ENCODE results near the gene RAB31. TPM values are rescaled to one million over a fixed set of nuclear protein-coding genes. Genes with fewer than 3 reads are reported as not detected.

Gene RAB31
- total and polyA plus RNA-seq, 2 of the 13 experiments (the other 11 are each of a cell fraction or from before 2014, with no cell fraction given): 1.1 to 1.7 TPM

DNA sequence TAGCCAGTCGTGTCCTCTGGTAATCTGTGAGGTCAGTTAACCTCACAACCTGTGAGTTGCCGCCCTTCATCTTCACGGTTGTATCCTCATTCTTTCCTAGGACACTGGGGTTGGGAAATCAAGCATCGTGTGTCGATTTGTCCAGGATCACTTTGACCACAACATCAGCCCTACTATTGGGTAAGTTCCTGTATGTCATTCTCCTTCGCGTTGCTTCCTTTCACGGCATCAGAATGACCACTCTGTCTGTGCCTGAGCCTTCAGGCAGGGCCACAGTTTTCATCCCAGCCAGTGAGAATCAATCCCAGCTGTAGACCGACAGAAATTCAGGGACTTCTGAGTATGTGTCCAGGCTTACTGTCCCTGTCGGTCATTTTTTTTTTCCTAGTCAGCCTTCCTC lies 67.1 kb downstream of the RAB31 start (continued):
- TF ChIP-seq ZNF510 (CRISPR knock-in tag; IDR thresholded peaks at IDR 0.05; ENCODE audit: low read depth): no peak
- no peak for TF ChIP-seq SALL1 (CRISPR knock-in tag; IDR thresholded peaks at IDR 0.05)
- no peak for TF ChIP-seq ZNF567 (CRISPR knock-in tag; IDR thresholded peaks at IDR 0.05; ENCODE audit: borderline replicate concordance)
- TF ChIP-seq, protein P1, sequence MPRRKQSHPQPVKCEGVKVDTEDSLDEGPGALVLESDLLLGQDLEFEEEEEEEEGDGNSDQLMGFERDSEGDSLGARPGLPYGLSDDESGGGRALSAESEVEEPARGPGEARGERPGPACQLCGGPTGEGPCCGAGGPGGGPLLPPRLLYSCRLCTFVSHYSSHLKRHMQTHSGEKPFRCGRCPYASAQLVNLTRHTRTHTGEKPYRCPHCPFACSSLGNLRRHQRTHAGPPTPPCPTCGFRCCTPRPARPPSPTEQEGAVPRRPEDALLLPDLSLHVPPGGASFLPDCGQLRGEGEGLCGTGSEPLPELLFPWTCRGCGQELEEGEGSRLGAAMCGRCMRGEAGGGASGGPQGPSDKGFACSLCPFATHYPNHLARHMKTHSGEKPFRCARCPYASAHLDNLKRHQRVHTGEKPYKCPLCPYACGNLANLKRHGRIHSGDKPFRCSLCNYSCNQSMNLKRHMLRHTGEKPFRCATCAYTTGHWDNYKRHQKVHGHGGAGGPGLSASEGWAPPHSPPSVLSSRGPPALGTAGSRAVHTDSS (CRISPR knock-in tag; conservative IDR thresholded peaks at IDR 0.05): no peak
- TF ChIP-seq, protein P2, sequence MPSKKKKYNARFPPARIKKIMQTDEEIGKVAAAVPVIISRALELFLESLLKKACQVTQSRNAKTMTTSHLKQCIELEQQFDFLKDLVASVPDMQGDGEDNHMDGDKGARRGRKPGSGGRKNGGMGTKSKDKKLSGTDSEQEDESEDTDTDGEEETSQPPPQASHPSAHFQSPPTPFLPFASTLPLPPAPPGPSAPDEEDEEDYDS (CRISPR knock-in tag; IDR thresholded peaks at IDR 0.05): no peak
- no peak for TF ChIP-seq ZBTB42 (CRISPR knock-in tag; IDR thresholded peaks at IDR 0.05)
- no peak for TF ChIP-seq SMC3 (IDR thresholded peaks at IDR 0.05; ENCODE audit: low read length)
- TF ChIP-seq ZNF781 (CRISPR knock-in tag; IDR thresholded peaks at IDR 0.05; ENCODE audit: borderline replicate concordance, not compliant biosample characterization): no peak

DNA sequence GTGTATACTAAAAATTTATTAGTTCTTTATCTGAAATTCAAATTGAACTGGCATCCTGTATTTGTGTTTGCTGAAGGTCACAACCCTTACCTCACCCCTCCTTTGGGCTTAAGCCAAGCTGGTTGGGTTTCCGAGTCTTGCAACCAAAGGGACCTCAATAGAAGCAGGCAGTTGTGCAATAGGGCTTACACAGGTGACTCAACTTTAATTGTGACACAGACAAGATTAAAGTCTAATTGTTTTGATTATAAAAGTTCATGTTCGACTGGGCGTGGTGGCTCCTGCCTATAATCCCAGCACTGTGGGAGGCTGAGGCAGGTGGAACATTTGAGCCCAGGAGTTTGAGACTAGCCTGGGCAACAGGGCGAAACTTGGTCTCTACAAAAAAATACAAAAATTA lies 71.5 kb downstream of the RAB31 start:
- ATAC-seq: no peak
- no peaks in the 10 kb centered on the region for H3K36me3 ChIP-seq (replicated peaks in 1 of 2; ENCODE audit: control insufficient read depth in 1 of 2, insufficient read depth in 2 of 2, low read length in 2 of 2)
- ChIA-PET CTCF (ENCODE audit: low intra/inter-chr PET ratio, low total read pairs) (no interaction called here), POLR2A (interaction anchor here (1.0 to 1.4 kb wide), 2 partner anchors 24 to 134 kb away, joined by 3 read pairs; partner anchors contain the start of gene VAPA)
- FAIRE-seq: peak; percentile 58
- H3K4me3 ChIP-seq (replicated peaks in 1 of 3; ENCODE audit: insufficient read depth in 1 of 3, low read depth in 2 of 3, low read length in 3 of 3): no peak overlapping the region
- peaks cover 13% of the 10 kb centered on the region for H3K4me1 ChIP-seq (ENCODE audit: insufficient read depth, low read length)
- no peak overlapping the region for H3K27ac ChIP-seq (ENCODE audit: extremely low read length, insufficient read depth, low read length)
- intact Hi-C loops (cut with micrococcal nuclease; ENCODE audit: unreplicated experiment): loop anchor here (10.0 kb wide), 1 partner anchor 205 kb away; no protein-coding TSS in a partner anchor
- H3K4me2 ChIP-seq (ENCODE audit: low read depth, low read length): no peak overlapping the region
- WGBS (ENCODE audit: low lambda C conversion rate): 23% methylated on average over 4 of the region's 4 CpGs
- H3K27me3 ChIP-seq (ENCODE audit: control insufficient read depth in 1 of 2, insufficient read depth in 2 of 2, low read length in 2 of 2): no peaks in the 10 kb centered on the region
- H3K9me3 ChIP-seq (ENCODE audit: low read length): no peaks in the 10 kb centered on the region
- peak; percentile 57 for DNase-seq (ENCODE audit: low spot score)
- H3K9ac ChIP-seq (ENCODE audit: insufficient read depth, low read depth, low read length): no peak overlapping the region
- no peaks in the 10 kb centered on the region for H4K20me1 ChIP-seq (ENCODE audit: insufficient read depth, low read length)
- BruUV-seq (replicated peaks): no TSS peak
- in situ Hi-C loops (cut with HindIII; ENCODE audit: extremely low pct_ligation_motif_present, low pct_unique_long_range_greater_than_20kb): no loop called here
- no peak overlapping the region for H2AFZ ChIP-seq (ENCODE audit: low read length)
- H3K79me2 ChIP-seq (ENCODE audit: insufficient read depth, low read length): no peaks in the 10 kb centered on the region
- TF ChIP-seq ZNF678 (CRISPR knock-in tag; IDR thresholded peaks at IDR 0.05) (no peak), HDAC2 (CRISPR knock-in tag; IDR thresholded peaks at IDR 0.05) (no peak), ZNF460 (CRISPR knock-in tag; IDR thresholded peaks at IDR 0.05; ENCODE audit: borderline replicate concordance) (no peak), IKZF1 (IDR thresholded peaks at IDR 0.05) (no peak), FOXA1 (IDR thresholded peaks at IDR 0.05) (no peak), FOXA1 (CRISPR knock-in tag; IDR thresholded peaks at IDR 0.05) (no peak), ZNF615 (CRISPR knock-in tag; IDR thresholded peaks at IDR 0.05; ENCODE audit: borderline replicate concordance) (no peak), SALL2 (CRISPR knock-in tag; IDR thresholded peaks at IDR 0.05) (no peak), SOX6 (IDR thresholded peaks at IDR 0.05) (no peak), SOX6 (CRISPR knock-in tag; IDR thresholded peaks at IDR 0.05) (peak; percentile 32; the same call in 1 of the 2 replicates), MBNL3 (CRISPR knock-in tag; conservative IDR thresholded peaks at IDR 0.05) (no peak), NFIC (IDR thresholded peaks at IDR 0.05; ENCODE audit: low read length) (no peak), ZSCAN25 (CRISPR knock-in tag; IDR thresholded peaks at IDR 0.05) (peak; percentile 74), SMARCE1 (IDR thresholded peaks at IDR 0.05; ENCODE audit: borderline replicate concordance) (no peak), TARDBP (CRISPR knock-in tag; IDR thresholded peaks at IDR 0.05) (no peak), GATAD2A (CRISPR knock-in tag; IDR thresholded peaks at IDR 0.05) (peak; percentile 68)
- TF ChIP-seq, protein P3, sequence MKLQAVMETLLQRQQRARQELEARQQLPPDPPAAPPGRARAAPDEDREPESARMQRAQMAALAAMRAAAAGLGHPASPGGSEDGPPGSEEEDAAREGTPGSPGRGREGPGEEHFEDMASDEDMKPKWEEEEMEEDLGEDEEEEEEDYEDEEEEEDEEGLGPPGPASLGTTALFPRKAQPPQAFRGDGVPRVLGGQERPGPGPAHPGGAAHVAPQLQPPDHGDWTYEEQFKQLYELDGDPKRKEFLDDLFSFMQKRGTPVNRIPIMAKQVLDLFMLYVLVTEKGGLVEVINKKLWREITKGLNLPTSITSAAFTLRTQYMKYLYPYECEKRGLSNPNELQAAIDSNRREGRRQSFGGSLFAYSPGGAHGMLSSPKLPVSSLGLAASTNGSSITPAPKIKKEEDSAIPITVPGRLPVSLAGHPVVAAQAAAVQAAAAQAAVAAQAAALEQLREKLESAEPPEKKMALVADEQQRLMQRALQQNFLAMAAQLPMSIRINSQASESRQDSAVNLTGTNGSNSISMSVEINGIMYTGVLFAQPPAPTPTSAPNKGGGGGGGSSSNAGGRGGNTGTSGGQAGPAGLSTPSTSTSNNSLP (IDR thresholded peaks at IDR 0.05; ENCODE audit: low read depth, low read length): peak; percentile 54; the same call in 1 of the 2 replicates
